Spleen (tissue), 11 donors: ENCODE measurements around the gene RSPH10B2. TPM values are rescaled to one million over a fixed set of nuclear protein-coding genes. Genes with fewer than 3 reads are reported as not detected.
"Not testable (repeated sequence)": the region's sequence is repeated elsewhere in the genome, so short reads cannot be mapped to it uniquely, and the experiment has no call there.

ENCODE experiments used
- DNase-seq: peaks from one replicate; pipeline ENCODE4 v3.0.0-alpha.2; 2020
- H3K27ac ChIP-seq, 8 donors: fragments of 200-600 bp; sonication (generic) in 7 of 8; 1 replicate in 4 of 8; 2 replicates in 4 of 8; pipeline versions ENCODE4 v1.5.0 to v1.8.0; 2016 to 2021; ENCODE audit warnings: inconsistent platforms in 4 of 8, mild to moderate bottlenecking in 4 of 8, moderate library complexity in 1 of 8
- H3K27me3 ChIP-seq, 7 donors: fragments of 200-600 bp; sonication (generic) in 6 of 7; replicated peaks in 1 of 7; 1 replicate in 4 of 7; 2 replicates in 3 of 7; pipeline versions ENCODE4 v1.5.0 to v1.8.0; 2016 to 2021; ENCODE audit warnings: inconsistent platforms in 3 of 7, mild to moderate bottlenecking in 1 of 7
- H3K36me3 ChIP-seq, 6 donors: fragments of 200-600 bp; sonication (generic) in 5 of 6; 1 replicate in 4 of 6; 2 replicates in 2 of 6; pipeline versions ENCODE4 v1.5.0 to v1.8.0; 2016 to 2021; ENCODE audit warnings: inconsistent platforms in 2 of 6
- H3K4me1 ChIP-seq, 6 donors: fragments of 200-600 bp; sonication (generic) in 5 of 6; 1 replicate in 3 of 6; 2 replicates in 3 of 6; pipeline versions ENCODE4 v1.5.0 to v1.8.0; 2016 to 2021; ENCODE audit warnings: inconsistent platforms in 3 of 6
- H3K4me3 ChIP-seq, 8 donors: fragments of 200-600 bp; sonication (generic) in 7 of 8; 1 replicate in 4 of 8; 2 replicates in 4 of 8; pipeline versions ENCODE4 v1.5.0 to v1.8.0; 2016 to 2021; ENCODE audit warnings: inconsistent platforms in 4 of 8, mild to moderate bottlenecking in 4 of 8, moderate library complexity in 2 of 8
- H3K9me3 ChIP-seq, 8 donors: fragments of 200-600 bp; sonication (generic) in 7 of 8; 1 replicate in 4 of 8; 2 replicates in 4 of 8; pipeline versions ENCODE4 v1.5.0 to v1.8.0; 2016 to 2021; ENCODE audit warnings: inconsistent platforms in 4 of 8
- POLR2AphosphoS5 ChIP-seq, 3 donors: sonication (generic); formaldehyde crosslinking; IDR thresholded peaks; one replicate each; pipeline ENCODE4 v1.5.1; 2017; ENCODE audit warnings: antibody characterized with exemption in 3 of 3
- whole genome bisulfite sequencing, 5 donors: extraction: QIAGEN DNeasy Blood & Tissue Kit in 3 of 5; methylation state at CpG; one replicate each; pipeline versions ENCODE4 v1.1.5 to v1.1.7; 2013 to 2018; 5-methylcytosine and 5-hydroxymethylcytosine counted together
- intact Hi-C: fragments of 100-400 bp; cut with DNase I; formaldehyde crosslinking; loops from one replicate; pipeline ENCODE4 v1.15.0; 2023; ENCODE audit warnings: low total_unique reads
- polyA plus RNA-seq, 3 donors: library from polyadenylated mRNA; stranded (reverse); fragments of 200-250 nt; gene quantifications; one replicate each; pipeline ENCODE4 v1.2.1, GENCODE V29; 2013
- total RNA-seq, 7 donors: library from RNA; depleted of rRNA in 3 of 7; stranded (reverse); fragments of >200 nt in 3 of 7; fragmentation: NEBNext Ultra II Directional in 4 of 7; extraction: Animal tissue kit (Norgen Biotek cat#: 25700) in 4 of 7; gene quantifications; one replicate each; pipeline versions ENCODE4 v1.1.0 to v1.2.1, GENCODE V29; 2016 to 2021
- TF ChIP-seq, protein P1 (sequence below), 11 experiments: fragments of 200-600 bp in 7 of 11; fragments of 450-650 bp in 4 of 11; sonication (generic) in 4 of 11; IDR thresholded peaks in 8 of 11; conservative IDR thresholded peaks in 3 of 11; 1 replicate in 7 of 11; 2 replicates in 4 of 11; pipeline versions ENCODE4 v1.4.0 to v1.8.0; 2016 to 2021; ENCODE audit warnings: antibody characterized with exemption in 11 of 11, inconsistent platforms in 4 of 11, mild to moderate bottlenecking in 1 of 11
- donor health status: healthy with polysubstance abuse.
- donor health status: DM: no; HTN: no; CAD: no; lungs with moderate emphysema.
- donor health status: DM: no; HTN: no; CAD: no.
- donor health status: Bipolar disorder and iron deficiency.
- donor health status: healthy.
- donor health status: DM: no; HTN: no; CAD: no.
- donor health status: DM: yes; HTN: yes; CAD: no.

RSPH10B2 gene
- total and polyA plus RNA-seq, 10 donors = 0.06 to 2.2 (median 0.79) TPM; not detected in 1

DNA sequence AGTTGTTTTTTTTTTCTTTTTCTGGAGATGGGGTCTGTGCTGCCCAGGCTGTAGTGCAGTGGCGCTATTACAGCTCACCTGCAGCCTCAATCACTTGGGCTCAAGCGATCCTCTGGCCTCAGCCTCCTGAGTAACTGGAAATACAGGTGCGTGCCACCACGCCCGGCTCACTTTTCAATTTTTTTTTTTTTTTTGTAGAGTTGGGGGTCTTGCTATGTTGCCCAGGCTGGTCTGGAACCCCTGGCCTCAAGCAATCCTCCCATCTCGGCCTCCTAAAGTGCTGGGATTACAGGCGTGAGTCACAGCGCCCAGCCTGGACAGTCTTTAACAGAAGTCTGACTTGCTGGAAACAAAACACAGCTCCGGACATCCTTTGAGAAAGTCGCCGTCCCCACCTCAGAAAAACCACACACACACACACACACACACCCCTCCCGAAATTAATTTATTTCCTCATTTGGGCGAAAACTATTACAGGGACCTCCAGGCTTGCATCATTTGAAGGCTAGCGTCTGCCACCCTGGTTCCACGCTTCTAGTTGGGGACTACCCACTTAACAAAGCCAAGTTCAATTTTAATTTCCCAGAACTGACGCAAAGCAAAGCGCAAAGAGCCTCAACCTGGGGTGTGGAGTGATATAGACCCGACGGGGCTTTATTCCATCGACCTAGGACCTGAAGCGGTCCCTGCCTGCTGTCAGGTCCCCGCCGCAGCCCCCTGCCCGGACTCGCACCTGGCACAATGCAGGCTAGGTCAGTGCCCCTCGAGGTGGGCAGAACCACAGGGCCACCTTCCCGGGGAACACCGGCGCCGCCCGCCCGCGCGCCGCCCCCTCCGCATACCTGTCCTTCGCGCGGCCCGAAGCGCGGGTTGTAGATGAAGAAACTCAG is 71.6 kb downstream of the RSPH10B2 start:
- Histone ChIP-seq H3K27ac (peak overlapping the region in 5 of 8 donors; percentile 78 to 86 (median 81)), H3K4me3 (peak overlapping the region in 6 of 8 donors; percentile 43 to 71 (median 50))

DNA sequence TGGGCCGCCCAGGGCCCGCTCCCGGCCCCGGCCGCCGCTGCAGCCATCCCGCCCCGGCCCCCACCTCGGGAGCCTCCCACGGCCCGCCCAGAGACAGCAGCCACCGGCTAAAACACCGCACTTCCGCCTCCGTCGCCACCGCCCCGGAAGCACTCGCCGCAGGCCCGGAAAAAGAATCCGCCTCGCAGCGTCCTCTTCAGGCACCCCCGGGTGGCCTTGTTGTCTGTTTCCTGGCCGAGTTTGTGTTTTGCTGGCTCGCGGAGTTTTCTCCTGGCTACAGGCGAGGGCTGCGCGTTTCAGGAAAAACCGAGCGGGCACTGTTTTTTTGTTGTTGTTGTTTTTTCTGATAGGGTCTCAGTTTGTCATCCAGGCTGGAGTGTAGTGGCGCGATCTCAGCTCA is 72.2 kb downstream of the RSPH10B2 start, which contains the start of gene CCZ1B:
Gene CCZ1B, minus strand, starts transcription at position 125 of the 400 bp plus-strand sequence. Its CDS starts 78 bp downstream, at position 47.
- peak; percentile 95 for DNase-seq
- H3K9me3 ChIP-seq, H3K27me3 ChIP-seq, intact Hi-C loops: not testable (repeated sequence)
- TF ChIP-seq, protein P1, sequence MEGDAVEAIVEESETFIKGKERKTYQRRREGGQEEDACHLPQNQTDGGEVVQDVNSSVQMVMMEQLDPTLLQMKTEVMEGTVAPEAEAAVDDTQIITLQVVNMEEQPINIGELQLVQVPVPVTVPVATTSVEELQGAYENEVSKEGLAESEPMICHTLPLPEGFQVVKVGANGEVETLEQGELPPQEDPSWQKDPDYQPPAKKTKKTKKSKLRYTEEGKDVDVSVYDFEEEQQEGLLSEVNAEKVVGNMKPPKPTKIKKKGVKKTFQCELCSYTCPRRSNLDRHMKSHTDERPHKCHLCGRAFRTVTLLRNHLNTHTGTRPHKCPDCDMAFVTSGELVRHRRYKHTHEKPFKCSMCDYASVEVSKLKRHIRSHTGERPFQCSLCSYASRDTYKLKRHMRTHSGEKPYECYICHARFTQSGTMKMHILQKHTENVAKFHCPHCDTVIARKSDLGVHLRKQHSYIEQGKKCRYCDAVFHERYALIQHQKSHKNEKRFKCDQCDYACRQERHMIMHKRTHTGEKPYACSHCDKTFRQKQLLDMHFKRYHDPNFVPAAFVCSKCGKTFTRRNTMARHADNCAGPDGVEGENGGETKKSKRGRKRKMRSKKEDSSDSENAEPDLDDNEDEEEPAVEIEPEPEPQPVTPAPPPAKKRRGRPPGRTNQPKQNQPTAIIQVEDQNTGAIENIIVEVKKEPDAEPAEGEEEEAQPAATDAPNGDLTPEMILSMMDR (IDR thresholded peaks at IDR 0.05 in 8 of 11, conservative IDR thresholded peaks at IDR 0.05 in 3 of 11) = peak in 3 of 11 experiments; percentile 23 to 33 (median 25)
- peak; percentile 70 to 82 (median 80) for TF ChIP-seq POLR2AphosphoS5 (IDR thresholded peaks at IDR 0.05)
- Histone ChIP-seq H3K27ac (peak within 1 kb of the TSS; percentile 14 to 86 (median 82)), H3K4me3 (peak within 1 kb of the TSS; percentile 14 to 71 (median 50)), H3K36me3 (peaks cover 0 to 22% (median 7%) of the 10 kb centered on the region in 6 donors), H3K4me1 (peaks cover 0 to 11% (median 5%) of the 10 kb centered on the region in 6 donors)
- WGBS, 5 donors = 2 to 9% (median 3%) methylated on average over 10 to 27 of the region's 35 CpGs

More for the DNA sequence above, 71.6 kb downstream of the RSPH10B2 start:
- H3K9me3 ChIP-seq, intact Hi-C loops, H3K27me3 ChIP-seq, DNase-seq: not testable (repeated sequence)
- peaks cover 0 to 11% (median 5%) of the 10 kb centered on the region in 6 donors for H3K4me1 ChIP-seq
- WGBS, 5 donors = 0 to 89% (median 40%) methylated on average over 3 to 15 of the region's 42 CpGs
- peaks cover 0 to 29% (median 13%) of the 10 kb centered on the region in 6 donors for H3K36me3 ChIP-seq

GRCh38 chr7:6827180-6827579 is 73.3 kb downstream of the RSPH10B2 start:
- WGBS, 5 donors = 67 to 85% (median 78%) methylated on average over 6 to 12 of the region's 12 CpGs
- intact Hi-C loops, H3K9me3 ChIP-seq, H3K27ac ChIP-seq, DNase-seq, H3K4me3 ChIP-seq: not testable (repeated sequence)
- Histone ChIP-seq H3K27me3 (peaks cover 0 to 14% (median 0%) of the 10 kb centered on the region in 7 donors), H3K4me1 (peaks cover 0 to 11% (median 5%) of the 10 kb centered on the region in 6 donors), H3K36me3 (peaks cover 0 to 12% (median under 1%) of the 10 kb centered on the region in 6 donors)

DNA sequence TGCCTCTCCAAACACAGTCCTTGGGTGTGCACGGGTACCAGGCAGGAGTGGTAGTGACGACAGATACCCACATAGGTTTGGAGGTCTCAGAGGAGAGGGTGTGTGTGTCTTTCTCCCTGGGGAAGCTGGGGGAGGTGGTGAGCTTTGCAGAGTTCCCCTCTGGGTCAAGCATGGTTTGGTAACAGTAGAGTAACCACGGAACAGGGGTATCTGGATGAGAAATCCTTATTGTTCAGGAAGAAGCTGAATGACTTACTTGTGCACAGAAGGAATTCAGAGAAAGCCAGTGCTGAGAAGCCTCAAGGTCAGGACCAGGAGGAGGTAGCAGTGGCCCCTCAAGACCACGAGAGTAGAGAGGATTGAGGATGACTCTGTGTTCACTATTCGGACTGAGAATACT is 75.7 kb downstream of the RSPH10B2 start:
- 54 to 64% (median 64%) methylated on average over 4 to 5 of the region's 5 CpGs for WGBS, 5 donors
- intact Hi-C loops, H3K27ac ChIP-seq: not testable (repeated sequence)

GRCh38 chr7:6830026-6830425 is 76.1 kb downstream of the RSPH10B2 start:
- H3K4me3 ChIP-seq, DNase-seq, H3K9me3 ChIP-seq, intact Hi-C loops, H3K36me3 ChIP-seq, H3K27ac ChIP-seq, H3K4me1 ChIP-seq: not testable (repeated sequence)
- H3K27me3 ChIP-seq = peaks cover 0 to 19% (median 0%) of the 10 kb centered on the region in 7 donors
- WGBS, 5 donors = 81 to 93% (median 89%) methylated on average over 6 of the region's 6 CpGs

More for the DNA sequence above, 75.7 kb downstream of the RSPH10B2 start:
- not testable (repeated sequence) for H3K36me3 ChIP-seq, H3K9me3 ChIP-seq, H3K4me1 ChIP-seq, H3K4me3 ChIP-seq, DNase-seq
- peaks cover 0 to 15% (median 0%) of the 10 kb centered on the region in 7 donors for H3K27me3 ChIP-seq
